Colonic mucosa (tissue), 4 donors: ENCODE data around the gene MCHR2. TPM values are rescaled to one million over a fixed set of nuclear protein-coding genes. Genes with fewer than 3 reads are reported as not detected.

Experiments
- DNase-seq: peaks from one replicate; pipeline ENCODE4 v3.0.0-alpha.2; 2020
- H3K27ac ChIP-seq: fragments of 200-600 bp; one replicate; pipeline ENCODE4 v1.8.0; 2021
- H3K27me3 ChIP-seq: fragments of 200-600 bp; one replicate; pipeline ENCODE4 v1.8.0; 2021
- H3K36me3 ChIP-seq: fragments of 200-600 bp; one replicate; pipeline ENCODE4 v1.8.0; 2021
- H3K4me1 ChIP-seq: fragments of 200-600 bp; one replicate; pipeline ENCODE4 v1.8.0; 2021; ENCODE audit warnings: mild to moderate bottlenecking
- H3K4me3 ChIP-seq: fragments of 200-600 bp; one replicate; pipeline ENCODE4 v1.8.0; 2021
- H3K9ac ChIP-seq, 2 donors: one replicate each; pipeline ENCODE4 v1.7.0; 2013; ENCODE audit warnings: control low read depth in 2 of 2, low read depth in 2 of 2, low read length in 2 of 2
- H3K9me3 ChIP-seq: fragments of 200-600 bp; one replicate; pipeline ENCODE4 v1.8.0; 2021
- CTCF ChIP-seq: fragments of 200-600 bp; IDR thresholded peaks from one replicate; pipeline ENCODE4 v1.8.0; 2022; ENCODE audit warnings: antibody characterized with exemption, mild to moderate bottlenecking
- intact Hi-C: fragments of 100-400 bp; cut with DNase I; formaldehyde crosslinking; loops from one replicate; pipeline ENCODE4 v1.14.1; 2022
- total RNA-seq, 2 donors: library from RNA; stranded (reverse); fragmentation: NEBNext Ultra II Directional in 1 of 2; extraction: Animal tissue kit (Norgen Biotek cat#: 25700) in 1 of 2; gene quantifications; one replicate each; pipeline ENCODE4 v1.2.1, GENCODE V29; 2021
- donor health status: healthy.
- donor health status: DM: no; HTN: no; CAD: no.
- donor health status: DM: no; HTN: no; CAD: no.

MCHR2 gene
- total RNA-seq, 2 donors from 2014 or later: not detected

GRCh38 chr6:99882128-99882702 is 111.8 kb downstream of the MCHR2 start:
- no peak for DNase-seq
- Histone ChIP-seq H3K9me3 (no peaks in the 10 kb centered on the region), H3K27ac (no peak overlapping the region), H3K4me3 (no peak overlapping the region), H3K9ac (no peak overlapping the region), H3K4me1 (no peaks in the 10 kb centered on the region), H3K36me3 (no peaks in the 10 kb centered on the region), H3K27me3 (no peaks in the 10 kb centered on the region)
- TF ChIP-seq CTCF: no peak
- intact Hi-C loops: no loop called here

DNA sequence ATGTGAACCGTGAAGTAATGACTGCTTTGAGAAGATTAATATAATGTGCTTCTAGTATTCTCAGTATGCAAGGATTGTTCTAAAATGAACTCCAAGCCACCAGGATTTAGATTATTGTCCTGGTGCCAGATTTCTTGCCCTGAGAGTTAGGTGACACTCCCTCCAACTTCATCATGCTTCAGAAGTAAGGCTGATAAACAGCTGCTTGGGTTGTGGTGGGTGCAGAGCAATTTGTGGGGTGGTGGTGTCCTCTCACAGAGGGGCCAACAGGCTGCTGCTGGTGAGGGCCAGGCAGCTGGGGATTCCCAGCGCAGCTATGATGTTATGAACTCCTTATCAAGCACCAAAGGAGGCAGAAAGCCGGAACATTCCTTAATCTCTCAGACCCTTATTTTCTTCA is 114.6 kb downstream of the MCHR2 start:
- no peaks in the 10 kb centered on the region for H3K4me1 ChIP-seq
- H3K27me3 ChIP-seq: no peaks in the 10 kb centered on the region
- H3K36me3 ChIP-seq: no peaks in the 10 kb centered on the region
- no peak for TF ChIP-seq CTCF
- intact Hi-C loops: no loop called here
- no peak for DNase-seq
- H3K27ac ChIP-seq: no peak overlapping the region
- H3K9me3 ChIP-seq: no peaks in the 10 kb centered on the region
- H3K4me3 ChIP-seq: no peak overlapping the region
- no peak overlapping the region for H3K9ac ChIP-seq

GRCh38 chr6:99875068-99875467 is 119.0 kb downstream of the MCHR2 start:
- TF ChIP-seq CTCF: no peak
- H3K27ac ChIP-seq: no peak overlapping the region
- no peaks in the 10 kb centered on the region for H3K27me3 ChIP-seq
- no peak overlapping the region for H3K4me3 ChIP-seq
- intact Hi-C loops: no loop called here
- no peaks in the 10 kb centered on the region for H3K4me1 ChIP-seq
- no peak overlapping the region for H3K9ac ChIP-seq
- no peak for DNase-seq
- no peaks in the 10 kb centered on the region for H3K9me3 ChIP-seq
- H3K36me3 ChIP-seq: no peaks in the 10 kb centered on the region

GRCh38 chr6:99873084-99873483 is 120.9 kb downstream of the MCHR2 start:
- Histone ChIP-seq H3K9ac (no peak overlapping the region), H3K4me1 (no peaks in the 10 kb centered on the region), H3K36me3 (no peaks in the 10 kb centered on the region), H3K27me3 (no peaks in the 10 kb centered on the region), H3K27ac (no peak overlapping the region), H3K9me3 (no peaks in the 10 kb centered on the region), H3K4me3 (no peak overlapping the region)
- intact Hi-C loops: loop anchor here (5.0 kb wide), 1 partner anchor 224 kb away; no protein-coding TSS in a partner anchor
- DNase-seq: no peak
- no peak for TF ChIP-seq CTCF

DNA sequence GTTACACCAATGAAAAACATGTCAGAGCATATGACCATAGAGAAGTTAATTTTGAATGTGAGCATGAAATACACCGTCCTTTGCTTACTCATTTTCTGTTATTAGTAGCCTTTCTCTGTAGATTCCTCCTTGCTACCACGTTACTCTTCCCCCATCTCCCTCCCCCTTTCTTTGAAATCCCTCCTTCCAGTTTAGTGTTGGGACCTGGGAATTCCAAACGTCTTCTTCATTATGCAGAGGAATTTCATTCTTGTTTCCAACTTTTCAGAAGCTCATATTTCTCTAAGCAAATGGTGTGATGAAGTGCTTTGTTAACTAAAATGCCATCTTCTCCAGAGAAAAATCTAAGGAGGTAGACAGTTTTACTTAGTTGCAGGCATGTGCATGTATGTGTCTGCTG is 122.4 kb downstream of the MCHR2 start:
- H3K27ac ChIP-seq: no peak overlapping the region
- H3K27me3 ChIP-seq: no peaks in the 10 kb centered on the region
- H3K9ac ChIP-seq: no peak overlapping the region
- intact Hi-C loops: loop anchor here (5.0 kb wide), 1 partner anchor 226 kb away; no protein-coding TSS in a partner anchor
- no peaks in the 10 kb centered on the region for H3K9me3 ChIP-seq
- H3K4me3 ChIP-seq: no peak overlapping the region
- no peak for TF ChIP-seq CTCF
- DNase-seq: no peak
- H3K36me3 ChIP-seq: no peaks in the 10 kb centered on the region
- no peaks in the 10 kb centered on the region for H3K4me1 ChIP-seq
